IPS-15b (cell line): ENCODE measurements around the gene BAIAP2L2.

Source experiments
- H3K27me3 ChIP-seq: one replicate; pipeline ENCODE4 v1.6.1; 2013; ENCODE audit warnings: low read length; ENCODE audit not compliant: control insufficient read depth, insufficient read depth
- H3K36me3 ChIP-seq: one replicate; pipeline ENCODE4 v1.6.1; 2013; ENCODE audit warnings: low read length; ENCODE audit not compliant: control insufficient read depth, insufficient read depth
- H3K4me1 ChIP-seq: one replicate; pipeline ENCODE4 v1.6.1; 2013; ENCODE audit warnings: mild to moderate bottlenecking, low read length; ENCODE audit not compliant: control insufficient read depth, insufficient read depth
- H3K4me3 ChIP-seq: one replicate; pipeline ENCODE4 v1.5.1; 2013; ENCODE audit warnings: low read depth, low read length
- H3K9ac ChIP-seq: one replicate; pipeline ENCODE4 v1.6.1; 2013; ENCODE audit warnings: low read depth, mild to moderate bottlenecking, low read length
- H3K9me3 ChIP-seq: one replicate; pipeline ENCODE4 v1.6.1; 2013; ENCODE audit warnings: mild to moderate bottlenecking, low read length; ENCODE audit not compliant: control insufficient read depth, insufficient read depth

Gene BAIAP2L2

GRCh38 chr22:38138961-38139360, 28.5 kb upstream of the BAIAP2L2 start:
- H3K36me3 ChIP-seq, result peaks cover 3% of the 10 kb centered on the region
- no peaks in the 10 kb centered on the region for H3K4me1 ChIP-seq
- no peaks in the 10 kb centered on the region for H3K9me3 ChIP-seq

DNA sequence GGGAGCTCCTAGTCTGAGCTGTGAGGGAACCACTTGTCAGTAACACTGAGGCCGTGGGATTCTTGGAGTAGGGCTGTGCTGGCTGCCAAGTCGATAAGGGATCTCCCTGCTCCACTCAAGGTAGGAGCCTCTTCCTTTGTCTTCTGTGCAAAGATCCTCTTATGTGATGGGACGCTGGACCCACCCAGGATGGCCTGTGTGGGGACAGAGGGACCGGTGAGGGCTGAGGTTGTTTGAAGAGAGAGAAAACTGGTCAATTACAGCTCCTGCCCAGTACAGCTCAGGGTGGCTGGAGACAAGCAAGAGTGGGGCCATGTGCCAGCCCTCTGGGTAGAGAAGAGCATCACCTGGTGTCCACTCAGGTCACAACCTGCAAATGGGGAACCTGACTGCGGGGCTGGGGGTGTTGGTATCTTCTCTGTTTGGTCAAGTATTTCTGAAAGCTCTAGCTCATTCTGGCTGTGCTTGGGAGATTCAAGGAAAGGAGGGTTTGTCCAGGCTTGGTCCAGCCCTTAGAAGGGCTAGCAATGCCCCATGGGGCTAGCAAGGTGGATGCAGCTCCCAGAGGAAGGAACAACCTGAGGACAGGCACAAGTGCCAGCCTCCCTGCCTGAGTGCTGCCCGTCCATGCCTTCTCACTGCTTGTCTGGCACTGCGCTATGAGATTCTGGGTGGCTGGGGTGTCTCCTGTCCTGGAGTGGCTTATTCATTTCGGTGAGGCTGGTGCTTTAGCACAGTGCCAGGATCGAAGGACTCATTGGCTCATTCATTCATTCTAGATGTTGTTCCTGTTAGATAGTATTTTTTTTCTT, 27.6 kb upstream of the BAIAP2L2 start:
- H3K36me3 ChIP-seq, result peaks cover 3% of the 10 kb centered on the region
- no peaks in the 10 kb centered on the region for H3K27me3 ChIP-seq
- no peak overlapping the region for H3K4me3 ChIP-seq
- H3K9me3 ChIP-seq, result no peaks in the 10 kb centered on the region
- no peak overlapping the region for H3K9ac ChIP-seq
- H3K4me1 ChIP-seq, result no peaks in the 10 kb centered on the region

More at GRCh38 chr22:38138961-38139360, 28.5 kb upstream of the BAIAP2L2 start:
- H3K27me3 ChIP-seq, result no peaks in the 10 kb centered on the region
- H3K9ac ChIP-seq, result no peak overlapping the region
- H3K4me3 ChIP-seq, result no peak overlapping the region

- Histone ChIP-seq H3K36me3 (peaks cover 4% of the 10 kb centered on the region), H3K4me1 (no peaks in the 10 kb centered on the region), H3K9me3 (no peaks in the 10 kb centered on the region), H3K4me3 (no peak overlapping the region), H3K27me3 (no peaks in the 10 kb centered on the region), H3K9ac (no peak overlapping the region)
These were observed 26.1 kb upstream of the BAIAP2L2 start for GRCh38 chr22:38136607-38137006.

- no peaks in the 10 kb centered on the region for H3K9me3 ChIP-seq
- no peaks in the 10 kb centered on the region for H3K4me1 ChIP-seq
- H3K36me3 ChIP-seq, result peaks cover 4% of the 10 kb centered on the region
- no peak overlapping the region for H3K4me3 ChIP-seq
- no peak overlapping the region for H3K9ac ChIP-seq
- H3K27me3 ChIP-seq, result no peaks in the 10 kb centered on the region
These were observed 24.7 kb upstream of the BAIAP2L2 start for GRCh38 chr22:38135133-38135706.

- H3K4me1 ChIP-seq, result no peaks in the 10 kb centered on the region
- H3K27me3 ChIP-seq, result no peaks in the 10 kb centered on the region
- H3K4me3 ChIP-seq, result no peak overlapping the region
- H3K9me3 ChIP-seq, result no peaks in the 10 kb centered on the region
- H3K9ac ChIP-seq, result no peak overlapping the region
- H3K36me3 ChIP-seq, result peaks cover 12% of the 10 kb centered on the region
These were observed 22.8 kb upstream of the BAIAP2L2 start for GRCh38 chr22:38133331-38133730.

DNA sequence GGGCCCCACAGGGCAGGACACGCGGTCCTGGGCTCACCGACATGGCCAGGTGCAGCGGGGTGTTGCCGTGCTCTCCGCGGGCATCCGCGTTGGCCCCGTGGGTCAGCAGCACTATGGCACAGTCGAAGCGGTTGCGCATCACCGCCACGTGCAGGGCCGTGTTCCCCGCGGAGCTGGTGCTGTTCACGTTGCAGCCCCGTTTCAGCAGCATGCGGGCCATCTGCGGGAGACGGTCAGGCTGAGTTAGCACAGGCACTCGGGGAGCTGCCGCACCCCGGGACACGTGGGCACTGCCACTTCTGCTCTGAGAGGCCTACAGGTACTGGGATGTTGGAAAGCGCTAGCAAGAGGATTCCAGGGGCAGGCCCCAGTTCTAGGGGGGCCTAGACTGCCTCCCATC, 22.3 kb upstream of the BAIAP2L2 start:
- Histone ChIP-seq H3K9me3 (no peaks in the 10 kb centered on the region), H3K4me3 (no peak overlapping the region), H3K27me3 (no peaks in the 10 kb centered on the region), H3K4me1 (no peaks in the 10 kb centered on the region), H3K9ac (no peak overlapping the region), H3K36me3 (peaks cover 12% of the 10 kb centered on the region)

GRCh38 chr22:38132136-38132535, 21.7 kb upstream of the BAIAP2L2 start:
- Histone ChIP-seq H3K9me3 (no peaks in the 10 kb centered on the region), H3K36me3 (peaks cover 12% of the 10 kb centered on the region), H3K27me3 (no peaks in the 10 kb centered on the region), H3K4me1 (no peaks in the 10 kb centered on the region), H3K4me3 (no peak overlapping the region), H3K9ac (no peak overlapping the region)

DNA sequence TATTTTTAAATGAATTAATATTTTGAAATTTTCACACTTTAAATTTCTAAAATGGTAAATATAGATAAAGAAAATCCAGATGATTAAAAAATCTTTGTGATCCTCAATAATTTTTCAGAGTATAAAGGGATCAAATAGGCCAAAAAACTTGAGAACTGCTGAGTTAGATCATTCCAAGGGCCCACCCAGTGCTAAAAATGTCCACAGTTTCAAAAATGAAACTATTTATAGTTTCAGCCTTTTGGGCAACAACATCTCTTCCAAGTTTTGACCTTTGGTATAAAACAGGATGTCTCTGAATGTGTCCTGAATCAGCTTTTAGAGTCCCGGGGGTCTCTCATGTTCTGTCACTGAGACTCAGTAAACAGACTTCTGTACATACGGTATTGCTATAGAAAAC, 20.9 kb upstream of the BAIAP2L2 start:
- H3K36me3 ChIP-seq, result peaks cover 12% of the 10 kb centered on the region
- no peaks in the 10 kb centered on the region for H3K27me3 ChIP-seq
- H3K4me3 ChIP-seq, result no peak overlapping the region
- H3K9me3 ChIP-seq, result no peaks in the 10 kb centered on the region
- H3K4me1 ChIP-seq, result no peaks in the 10 kb centered on the region
- no peak overlapping the region for H3K9ac ChIP-seq

GRCh38 chr22:38129856-38130255, 19.4 kb upstream of the BAIAP2L2 start:
- Histone ChIP-seq H3K4me3 (no peak overlapping the region), H3K27me3 (no peaks in the 10 kb centered on the region), H3K9ac (no peak overlapping the region), H3K9me3 (no peaks in the 10 kb centered on the region), H3K36me3 (peaks cover 15% of the 10 kb centered on the region), H3K4me1 (no peaks in the 10 kb centered on the region)

DNA sequence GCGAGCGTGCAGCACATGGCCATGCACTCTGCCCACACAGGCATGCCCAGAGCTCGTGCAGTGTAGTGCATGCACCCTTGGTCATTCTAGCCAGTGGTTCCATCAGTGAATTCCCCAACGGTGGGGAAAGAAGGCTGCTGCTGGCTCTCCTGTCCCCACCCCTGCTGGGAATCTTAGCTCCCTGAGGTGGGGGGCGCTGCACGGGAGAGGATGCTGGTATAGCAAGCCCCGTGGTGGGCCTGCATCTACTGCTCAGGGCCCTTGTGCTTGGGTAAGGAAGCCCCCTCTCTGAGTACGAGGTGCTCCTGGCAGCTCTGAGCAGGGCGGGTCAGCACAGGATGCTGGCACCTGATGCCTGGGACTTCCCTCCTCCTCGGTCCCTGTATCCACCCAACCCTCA, 18.5 kb upstream of the BAIAP2L2 start:
- H3K27me3 ChIP-seq, result no peaks in the 10 kb centered on the region
- H3K4me3 ChIP-seq, result no peak overlapping the region
- H3K9me3 ChIP-seq, result no peaks in the 10 kb centered on the region
- no peak overlapping the region for H3K9ac ChIP-seq
- no peaks in the 10 kb centered on the region for H3K4me1 ChIP-seq
- peaks cover 15% of the 10 kb centered on the region for H3K36me3 ChIP-seq

DNA sequence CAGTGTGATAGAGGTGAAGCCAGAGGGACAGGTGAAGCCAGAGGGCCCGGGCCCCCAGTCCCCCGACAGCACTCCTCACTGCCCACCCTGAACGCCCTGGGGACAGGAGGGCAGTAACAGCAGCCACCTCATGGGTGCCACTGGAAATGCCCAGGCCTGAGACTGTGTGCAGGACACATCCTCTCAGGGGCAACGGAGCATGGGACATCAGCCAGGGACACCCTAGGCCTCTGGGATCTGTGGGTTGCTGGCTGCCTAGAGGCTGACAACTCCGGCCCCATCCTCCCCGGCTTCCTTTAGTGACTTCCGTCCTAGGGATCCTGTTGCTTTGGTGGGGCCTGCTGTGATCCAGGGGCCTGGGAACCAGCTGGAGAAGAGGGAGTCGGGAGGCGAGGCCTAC, 17.4 kb upstream of the BAIAP2L2 start:
- H3K4me1 ChIP-seq, result no peaks in the 10 kb centered on the region
- no peak overlapping the region for H3K4me3 ChIP-seq
- no peaks in the 10 kb centered on the region for H3K27me3 ChIP-seq
- H3K9ac ChIP-seq, result no peak overlapping the region
- H3K36me3 ChIP-seq, result peaks cover 15% of the 10 kb centered on the region
- no peaks in the 10 kb centered on the region for H3K9me3 ChIP-seq

GRCh38 chr22:38126928-38127668, 16.6 kb upstream of the BAIAP2L2 start:
- H3K4me1 ChIP-seq, result no peaks in the 10 kb centered on the region
- no peaks in the 10 kb centered on the region for H3K9me3 ChIP-seq
- H3K27me3 ChIP-seq, result no peaks in the 10 kb centered on the region
- no peak overlapping the region for H3K9ac ChIP-seq
- H3K4me3 ChIP-seq, result no peak overlapping the region
- H3K36me3 ChIP-seq, result peaks cover 12% of the 10 kb centered on the region
